Lower leg skin (tissue), 3 donors: Measurements from ENCODE around the gene BRD3.

Source experiments
- CTCF ChIP-seq, 3 donors: fragments of 450-650 bp; IDR thresholded peaks; one replicate each; pipeline ENCODE4 v1.5.1; 2016; ENCODE audit warnings: antibody characterized with exemption in 3 of 3, mild to moderate bottlenecking in 3 of 3, moderate library complexity in 2 of 3
- POLR2A ChIP-seq, 2 donors: fragments of 450-650 bp; IDR thresholded peaks; one replicate each; pipeline ENCODE4 v1.6.1; 2016 to 2017; ENCODE audit warnings: antibody characterized with exemption in 2 of 2, mild to moderate bottlenecking in 1 of 2, moderate library complexity in 1 of 2

GRCh38 chr9:134026581-134026980 is 41.2 kb downstream of the BRD3 start:
- no peak for TF ChIP-seq CTCF (IDR thresholded peaks at IDR 0.05)
- TF ChIP-seq POLR2A (IDR thresholded peaks at IDR 0.05) = no peak
